Mesangial cell (primary cell): ENCODE results near the gene CNFN. TPM values are rescaled to one million over a fixed set of nuclear protein-coding genes. Genes with fewer than 3 reads are reported as not detected.

Experiments used
- total RNA-seq: library from RNA; depleted of rRNA; stranded (reverse); fragments of >200 nt; gene quantifications from 2 replicates; pipeline ENCODE4 v1.2.3, GENCODE V29; 2015

Gene CNFN
- 3.4 and 5.2 TPM in 2 replicates for total RNA-seq

DNA sequence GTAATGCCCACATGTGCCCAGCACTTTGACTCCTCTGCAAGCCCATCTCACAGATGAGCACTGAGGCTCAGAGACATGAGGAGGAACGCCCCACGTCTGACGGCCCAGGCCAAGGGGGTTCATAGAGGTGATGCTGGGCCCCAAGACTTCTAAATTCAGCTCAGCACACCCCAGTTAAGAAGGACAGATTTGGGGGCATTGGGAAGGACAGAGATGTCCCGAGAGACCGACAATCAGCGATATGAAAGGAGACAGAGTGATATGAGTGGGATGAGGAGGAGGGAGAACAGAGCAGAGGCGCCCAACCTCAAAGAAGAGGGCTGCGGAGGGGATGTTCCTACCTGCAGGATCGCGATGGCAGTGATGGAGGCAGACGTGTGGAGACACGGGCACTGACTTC is at the start of gene CNFN:
TSS of gene CNFN (minus strand) at position 399 of the 400 bp plus-strand sequence. CDS start 1,260 bp downstream, outside the sequence.

DNA sequence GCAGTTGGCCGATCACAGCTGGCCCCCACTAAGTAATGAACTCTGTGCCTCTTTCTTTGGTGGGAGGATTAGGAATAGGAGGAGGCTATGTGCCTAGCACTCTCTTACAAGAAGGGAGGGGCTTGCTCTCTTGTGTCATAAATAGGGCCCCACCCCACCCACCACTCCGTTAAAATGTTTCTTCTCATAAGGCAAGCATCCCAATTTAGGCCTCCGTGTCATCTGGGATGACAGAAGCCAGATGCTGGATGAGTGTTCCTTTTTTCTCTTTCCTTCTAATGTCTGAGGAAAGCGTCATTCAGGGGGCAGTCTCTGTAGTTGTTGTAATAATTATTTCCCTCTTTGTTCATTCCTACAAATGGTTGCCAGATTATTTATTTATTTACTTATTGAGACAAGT is 37.2 kb upstream of the CNFN start, which contains the start of gene LIPE:
TSS of gene LIPE (minus strand) at position 76 of the 400 bp plus-strand sequence. CDS start 239 bp downstream, outside the sequence.

Other genes with a start within 250 kb of the CNFN start
- 28.5 and 38.4 TPM in 2 replicates for gene DEDD2, start 172.6 kb downstream of the CNFN start, total RNA-seq
- gene ZNF526, start 170.0 kb downstream of the CNFN start, total RNA-seq, result 5.5 and 6.0 TPM in 2 replicates
- gene GSK3A, start 147.7 kb downstream of the CNFN start, total RNA-seq, result 25.6 and 28.4 TPM in 2 replicates
- gene ERF, start 135.2 kb downstream of the CNFN start, total RNA-seq, result 44.5 and 62.1 TPM in 2 replicates
- 48.9 and 108 TPM in 2 replicates for gene CIC, start 121.0 kb downstream of the CNFN start, total RNA-seq
- gene PRR19, start 88.2 kb downstream of the CNFN start, total RNA-seq, result 0.81 and 3.9 TPM in 2 replicates
- gene PAFAH1B3, start 87.7 kb downstream of the CNFN start, total RNA-seq, result 108 and 112 TPM in 2 replicates
- 0.13 and 0.16 TPM in 2 replicates for gene TMEM145, start 77.0 kb downstream of the CNFN start, total RNA-seq
- 23.8 and 78.8 TPM in 2 replicates for gene MEGF8, start 64.7 kb downstream of the CNFN start, total RNA-seq
- 2.9 and 8.8 TPM in 2 replicates for gene LIPE, start 37.1 kb upstream of the CNFN start, total RNA-seq
- gene CXCL17, start 52.6 kb upstream of the CNFN start, total RNA-seq, result not detected in 2 replicates
- gene CEACAM1, start 138.2 kb upstream of the CNFN start, total RNA-seq, result 0.13 TPM in 1 of 2 replicates, not detected in the other
- gene CEACAM8, start 204.6 kb upstream of the CNFN start, total RNA-seq, result not detected in 2 replicates